DOHH2 (cell line): ENCODE results near the gene FXYD3.

ENCODE experiments used
- CTCF ChIP-seq: fragments of 200-600 bp; sonication (generic); IDR thresholded peaks from one replicate; pipeline ENCODE4 v1.5.1; 2014; ENCODE audit warnings: antibody characterized with exemption, mild to moderate bottlenecking, low read depth, low read length; ENCODE audit not compliant: poor library complexity, severe bottlenecking
- EZH2phosphoT487 ChIP-seq: fragments of 200-600 bp; sonication (generic); IDR thresholded peaks from 2 replicates; pipeline ENCODE4 v1.6.1; 2017; ENCODE audit warnings: borderline replicate concordance, mild to moderate bottlenecking, antibody characterized with exemption, low read length, moderate library complexity, mixed read lengths

- TF ChIP-seq CTCF (no peak), EZH2phosphoT487 (no peak)
Measured at GRCh38 chr19:35161434-35161743, 45.8 kb downstream of the FXYD3 start.
